DOHH2 (cell line): ENCODE data around the gene CRYBA2.

Experiments used
- H3F3A ChIP-seq: fragments of 200-600 bp; sonication (generic), shearing (Covaris generic); 2 replicates; pipeline ENCODE4 v1.6.0; 2016; ENCODE audit warnings: antibody characterized with exemption, mild to moderate bottlenecking; ENCODE audit not compliant: control insufficient read depth, insufficient read depth
- H3K27ac ChIP-seq: fragments of 200-600 bp; sonication (generic); 2 replicates; pipeline ENCODE4 v1.5.1; 2014; ENCODE audit warnings: low read depth, mild to moderate bottlenecking, low read length, moderate library complexity
- H3K27me3 ChIP-seq: fragments of 200-600 bp; sonication (generic); 2 replicates; pipeline ENCODE4 v1.6.1; 2014; ENCODE audit warnings: mild to moderate bottlenecking, low read length, mixed read lengths; ENCODE audit not compliant: control insufficient read depth
- H3K36me3 ChIP-seq: fragments of 200-600 bp; sonication (generic); 2 replicates; pipeline ENCODE4 v1.6.1; 2014; ENCODE audit warnings: mild to moderate bottlenecking, low read length, moderate library complexity, mixed read lengths; ENCODE audit not compliant: control insufficient read depth
- H3K4me1 ChIP-seq: fragments of 200-600 bp; sonication (generic); 2 replicates; pipeline ENCODE4 v1.6.1; 2014; ENCODE audit warnings: mild to moderate bottlenecking, low read length, mixed read lengths; ENCODE audit not compliant: control insufficient read depth
- H3K4me2 ChIP-seq: fragments of 200-600 bp; sonication (generic); 2 replicates; pipeline ENCODE4 v1.6.0; 2014; ENCODE audit warnings: mild to moderate bottlenecking, low read length, moderate library complexity
- H3K4me3 ChIP-seq: fragments of 200-600 bp; sonication (generic); 2 replicates; pipeline ENCODE4 v1.5.1; 2014; ENCODE audit warnings: mild to moderate bottlenecking, low read length, mixed read lengths
- H3K79me2 ChIP-seq: fragments of 200-600 bp; sonication (generic); 2 replicates; pipeline ENCODE4 v1.6.1; 2014; ENCODE audit warnings: mild to moderate bottlenecking, low read length, mixed read lengths; ENCODE audit not compliant: control insufficient read depth
- H3K9me2 ChIP-seq: fragments of 200-600 bp; sonication (generic); replicated peaks from 2 replicates; pipeline ENCODE4 v1.6.1; 2014; ENCODE audit warnings: mild to moderate bottlenecking, low read length, mixed read lengths; ENCODE audit not compliant: control insufficient read depth
- H3K9me3 ChIP-seq: fragments of 200-600 bp; sonication (generic); 2 replicates; pipeline ENCODE4 v1.6.1; 2014; ENCODE audit warnings: antibody characterized with exemption, low read length, mixed read lengths; ENCODE audit not compliant: control insufficient read depth, insufficient read depth
- H4K20me1 ChIP-seq: fragments of 200-600 bp; sonication (generic); 2 replicates; pipeline ENCODE4 v1.6.0; 2014; ENCODE audit warnings: low read depth, mild to moderate bottlenecking, antibody characterized with exemption, low read length, moderate library complexity; ENCODE audit not compliant: control insufficient read depth, insufficient read depth
- CTCF ChIP-seq: fragments of 200-600 bp; sonication (generic); IDR thresholded peaks from one replicate; pipeline ENCODE4 v1.5.1; 2014; ENCODE audit warnings: antibody characterized with exemption, mild to moderate bottlenecking, low read depth, low read length; ENCODE audit not compliant: poor library complexity, severe bottlenecking
- EZH2phosphoT487 ChIP-seq: fragments of 200-600 bp; sonication (generic); IDR thresholded peaks from 2 replicates; pipeline ENCODE4 v1.6.1; 2017; ENCODE audit warnings: borderline replicate concordance, mild to moderate bottlenecking, antibody characterized with exemption, low read length, moderate library complexity, mixed read lengths

Gene CRYBA2

GRCh38 chr2:219018286-219018685 lies 25.1 kb upstream of the CRYBA2 start:
- Histone ChIP-seq H3K4me3 (no peak overlapping the region), H3K79me2 (no peaks in the 10 kb centered on the region), H3K27ac (no peak overlapping the region), H3K9me2 (no peaks in the 10 kb centered on the region), H3F3A (no peaks in the 10 kb centered on the region), H3K9me3 (no peaks in the 10 kb centered on the region), H3K36me3 (no peaks in the 10 kb centered on the region), H3K4me2 (no peak overlapping the region), H3K4me1 (no peaks in the 10 kb centered on the region), H4K20me1 (no peaks in the 10 kb centered on the region), H3K27me3 (peaks cover 2% of the 10 kb centered on the region; the same call in 1 of the 2 replicates)
- TF ChIP-seq EZH2phosphoT487 (no peak), CTCF (no peak)

- no peaks in the 10 kb centered on the region for H3K27me3 ChIP-seq
- H3K4me1 ChIP-seq = no peaks in the 10 kb centered on the region
- H3K36me3 ChIP-seq = no peaks in the 10 kb centered on the region
- H3K4me2 ChIP-seq = no peak overlapping the region
- TF ChIP-seq EZH2phosphoT487 (no peak), CTCF (no peak)
- H4K20me1 ChIP-seq = no peaks in the 10 kb centered on the region
- no peaks in the 10 kb centered on the region for H3K9me2 ChIP-seq
- H3K9me3 ChIP-seq = no peaks in the 10 kb centered on the region
- H3K27ac ChIP-seq = no peak overlapping the region
- no peak overlapping the region for H3K4me3 ChIP-seq
- no peaks in the 10 kb centered on the region for H3K79me2 ChIP-seq
- no peaks in the 10 kb centered on the region for H3F3A ChIP-seq
Measured at GRCh38 chr2:219017201-219017931, 24.1 kb upstream of the CRYBA2 start.

- Histone ChIP-seq H3K4me2 (no peak overlapping the region), H3K9me2 (no peaks in the 10 kb centered on the region), H3K36me3 (no peaks in the 10 kb centered on the region), H3K4me3 (no peak overlapping the region), H3K79me2 (no peaks in the 10 kb centered on the region), H3K27ac (no peak overlapping the region), H4K20me1 (no peaks in the 10 kb centered on the region), H3F3A (no peaks in the 10 kb centered on the region), H3K9me3 (no peaks in the 10 kb centered on the region), H3K27me3 (no peaks in the 10 kb centered on the region), H3K4me1 (no peaks in the 10 kb centered on the region)
- no peak for TF ChIP-seq CTCF
- no peak for TF ChIP-seq EZH2phosphoT487
Measured at GRCh38 chr2:219016721-219017120, 23.5 kb upstream of the CRYBA2 start.
